ENCODE results near the gene GLCCI1.

GLCCI1 gene

DNA sequence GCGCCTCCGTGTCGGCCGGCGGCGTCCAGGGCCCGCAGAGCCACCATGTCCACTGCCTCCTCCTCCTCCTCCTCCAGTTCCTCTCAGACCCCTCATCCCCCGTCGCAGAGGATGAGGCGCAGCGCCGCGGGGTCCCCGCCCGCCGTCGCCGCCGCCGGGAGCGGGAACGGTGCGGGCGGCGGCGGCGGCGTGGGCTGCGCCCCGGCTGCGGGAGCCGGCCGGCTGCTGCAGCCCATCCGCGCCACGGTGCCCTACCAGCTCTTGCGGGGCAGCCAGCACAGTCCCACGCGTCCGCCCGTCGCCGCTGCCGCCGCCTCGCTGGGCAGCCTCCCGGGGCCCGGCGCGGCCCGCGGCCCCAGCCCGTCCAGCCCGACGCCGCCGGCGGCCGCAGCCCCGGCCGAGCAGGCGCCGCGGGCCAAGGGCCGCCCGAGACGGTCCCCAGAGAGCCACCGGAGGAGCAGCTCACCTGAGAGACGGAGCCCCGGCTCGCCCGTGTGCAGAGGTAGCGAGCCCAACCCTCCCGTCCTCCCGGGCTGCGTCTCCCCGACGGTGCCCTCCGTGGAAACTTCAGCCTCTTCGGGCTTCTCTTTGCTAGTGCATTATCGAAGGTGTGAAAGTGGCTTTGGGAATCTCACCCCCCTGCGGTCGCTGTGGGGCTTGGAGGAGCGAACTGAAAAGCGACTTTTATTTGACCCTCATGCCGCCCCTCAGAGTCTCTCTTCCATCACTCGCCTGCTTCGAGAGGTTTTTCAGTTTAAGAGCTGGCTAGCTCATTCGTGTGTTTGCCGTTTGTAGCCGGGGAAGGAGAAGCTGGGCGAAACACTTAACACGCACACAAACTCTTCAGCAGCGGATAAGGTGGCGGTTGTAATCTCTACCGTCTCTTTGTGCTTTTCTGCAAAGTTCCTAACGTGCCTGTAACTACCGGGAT is 975 bp downstream of the GLCCI1 start:
- Histone ChIP-seq H3K4me1 (ENCODE audit: insufficient read depth, low read length) (peaks cover 25% of the 10 kb centered on the region), H3K9me3 (ENCODE audit: control insufficient read depth, insufficient read depth, low read length) (no peaks in the 10 kb centered on the region), H3K36me3 (ENCODE audit: insufficient read depth, low read length) (no peaks in the 10 kb centered on the region), H3K9ac (ENCODE audit: low read depth, low read length) (peak overlapping the region; percentile 86)

DNA sequence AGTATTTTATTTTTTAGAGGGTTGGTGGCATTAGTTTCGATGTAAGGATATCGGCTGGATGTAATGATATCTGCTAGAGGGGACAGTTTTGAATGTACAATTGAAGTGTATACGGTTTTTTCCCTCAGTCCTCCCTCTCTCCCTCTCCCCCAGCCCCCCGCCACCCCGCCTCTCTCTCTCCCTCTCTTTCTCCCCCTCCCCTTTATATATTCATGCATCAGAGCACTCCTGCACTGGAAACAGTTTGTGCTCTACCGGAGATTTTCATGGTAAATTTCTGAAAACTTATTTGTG is 1.6 kb downstream of the GLCCI1 start:
- Histone ChIP-seq H3K9ac (ENCODE audit: low read depth, low read length) (peak overlapping the region; percentile 86), H3K4me1 (ENCODE audit: insufficient read depth, low read length) (peaks cover 25% of the 10 kb centered on the region), H3K9me3 (ENCODE audit: control insufficient read depth, insufficient read depth, low read length) (no peaks in the 10 kb centered on the region), H3K36me3 (ENCODE audit: insufficient read depth, low read length) (no peaks in the 10 kb centered on the region)

DNA sequence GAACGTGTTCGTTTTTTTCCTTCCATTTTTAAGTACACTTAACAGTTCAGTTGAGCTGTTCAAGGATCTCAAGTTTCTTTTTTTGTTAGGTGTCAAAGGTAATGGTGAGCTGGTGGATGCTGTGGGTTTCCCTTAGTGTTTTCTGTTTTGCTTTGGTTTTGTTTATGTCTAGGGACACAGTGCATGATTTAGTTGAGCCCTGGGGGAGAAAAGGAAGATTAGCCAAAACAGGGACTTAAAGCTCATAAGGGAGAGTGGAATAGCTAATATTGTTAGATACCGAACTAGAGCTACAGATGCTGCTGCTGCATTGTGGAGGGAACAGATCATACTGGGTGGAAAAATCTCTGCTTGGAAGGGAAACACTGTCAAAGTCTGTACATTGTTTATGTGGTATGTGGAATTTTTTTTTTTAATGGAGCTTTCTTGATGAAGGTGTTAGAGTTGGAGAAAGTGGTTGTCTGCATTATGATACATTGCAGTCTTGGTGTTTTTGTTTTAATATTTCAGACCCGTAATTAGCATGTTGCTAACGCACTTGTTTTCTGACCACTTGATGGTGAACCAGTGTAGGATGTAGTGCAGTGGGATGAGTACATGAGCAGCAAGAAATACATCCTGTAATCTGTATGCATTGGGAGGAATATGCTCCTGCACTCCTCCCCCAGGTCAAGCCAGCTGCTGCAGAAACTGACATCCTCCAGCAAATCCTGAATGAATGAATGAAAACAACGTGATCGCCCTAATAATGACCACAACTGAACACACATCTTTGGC is 2.1 kb downstream of the GLCCI1 start:
- H3K4me1 ChIP-seq (ENCODE audit: insufficient read depth, low read length) = peaks cover 25% of the 10 kb centered on the region
- H3K36me3 ChIP-seq (ENCODE audit: insufficient read depth, low read length) = no peaks in the 10 kb centered on the region
- H3K9ac ChIP-seq (ENCODE audit: low read depth, low read length) = peak overlapping the region; percentile 86; the same call in 1 of the 2 replicates
- no peaks in the 10 kb centered on the region for H3K9me3 ChIP-seq (ENCODE audit: control insufficient read depth, insufficient read depth, low read length)

DNA sequence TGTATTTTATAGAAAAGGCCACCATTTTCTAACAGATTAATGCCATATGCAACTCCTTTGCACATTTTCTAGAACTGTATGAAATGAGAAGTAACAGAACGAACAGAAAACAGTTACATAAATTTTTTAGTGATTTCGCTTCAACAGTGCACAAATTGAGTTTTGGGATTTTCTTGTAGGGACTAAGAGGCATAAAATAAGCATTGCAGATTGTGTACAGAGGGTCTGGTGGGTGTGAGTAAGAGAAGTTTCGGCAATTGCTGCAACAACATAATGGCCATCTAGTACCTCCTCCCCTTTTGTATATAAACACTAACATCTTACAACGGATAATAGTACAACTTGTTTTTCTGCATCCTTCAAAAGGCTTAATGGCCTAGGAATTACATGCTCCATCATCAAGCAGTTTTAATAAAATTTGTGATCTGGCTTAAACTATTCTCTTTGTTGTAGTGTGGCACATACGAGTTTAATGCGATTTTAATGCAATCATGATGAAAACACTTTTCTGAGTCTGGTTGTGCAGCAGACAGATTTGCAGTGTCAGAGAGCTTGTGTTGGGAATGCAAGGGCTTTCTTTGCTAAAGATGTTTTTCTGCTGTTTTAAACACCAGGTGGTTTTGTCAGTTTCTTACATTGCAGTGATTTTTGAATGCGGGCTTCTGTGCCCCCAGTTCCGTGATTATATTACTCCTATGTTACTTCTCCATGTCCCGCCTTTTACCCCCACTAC is 2.9 kb downstream of the GLCCI1 start:
- Histone ChIP-seq H3K9me3 (ENCODE audit: control insufficient read depth, insufficient read depth, low read length) (no peaks in the 10 kb centered on the region), H3K4me1 (ENCODE audit: insufficient read depth, low read length) (peaks cover 25% of the 10 kb centered on the region), H3K36me3 (ENCODE audit: insufficient read depth, low read length) (no peaks in the 10 kb centered on the region), H3K9ac (ENCODE audit: low read depth, low read length) (peak overlapping the region; percentile 86; the same call in 1 of the 2 replicates)

DNA sequence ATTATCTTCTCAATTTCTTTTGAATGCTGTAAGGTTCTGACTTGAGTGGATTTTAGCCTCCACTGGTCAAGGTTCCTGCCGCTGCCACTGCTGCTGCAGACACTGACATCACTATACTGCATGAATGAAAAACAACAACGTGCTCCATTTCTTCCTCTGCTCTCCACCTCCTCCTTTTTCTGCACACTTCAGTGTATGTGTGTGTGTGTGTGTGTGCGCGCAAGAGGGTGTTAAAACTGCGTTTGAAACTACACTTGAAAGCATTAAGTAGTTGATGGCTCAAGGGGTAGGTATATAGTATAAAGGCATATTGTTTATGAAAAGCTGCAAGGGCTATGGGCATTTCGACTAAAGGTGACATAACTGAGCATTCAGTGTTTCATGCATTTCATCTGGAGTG is 3.5 kb downstream of the GLCCI1 start:
- no peaks in the 10 kb centered on the region for H3K36me3 ChIP-seq (ENCODE audit: insufficient read depth, low read length)
- no peaks in the 10 kb centered on the region for H3K9me3 ChIP-seq (ENCODE audit: control insufficient read depth, insufficient read depth, low read length)
- peak overlapping the region; percentile 5; the same call in 1 of the 2 replicates for H3K9ac ChIP-seq (ENCODE audit: low read depth, low read length)
- H3K4me1 ChIP-seq (ENCODE audit: insufficient read depth, low read length) = peaks cover 25% of the 10 kb centered on the region

DNA sequence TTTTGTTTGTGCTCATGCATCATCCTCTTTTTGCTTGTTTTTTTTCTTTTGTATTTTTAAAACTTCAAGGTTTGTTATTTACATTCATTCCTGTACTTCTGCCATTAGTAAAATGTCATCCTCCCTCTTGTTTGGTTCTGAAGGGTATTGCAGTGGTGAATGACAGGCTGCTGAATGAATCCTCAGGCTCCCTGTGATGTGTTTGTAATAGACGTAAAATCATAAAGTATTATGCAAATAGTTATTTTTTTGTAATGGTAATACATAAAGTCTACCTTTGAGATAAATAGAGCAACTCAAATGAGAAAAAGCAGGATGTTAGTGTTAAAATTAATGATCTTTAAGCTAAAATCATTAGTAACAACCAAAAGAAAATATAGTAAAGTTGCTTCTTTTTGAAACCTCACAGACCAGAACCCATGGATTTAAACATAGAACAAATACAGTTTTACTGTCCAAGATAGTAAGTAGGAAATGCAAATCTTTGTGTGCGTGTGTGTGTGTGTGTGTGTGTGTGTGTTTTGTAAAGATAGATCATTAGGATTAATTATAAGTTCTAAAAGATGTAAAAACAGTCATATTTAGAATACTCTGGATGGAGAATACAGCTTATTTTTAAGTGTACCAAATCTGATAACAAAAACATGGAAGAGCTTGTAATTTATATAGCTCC is 4.5 kb downstream of the GLCCI1 start:
- H3K9ac ChIP-seq (ENCODE audit: low read depth, low read length) = no peak overlapping the region
- H3K4me1 ChIP-seq (ENCODE audit: insufficient read depth, low read length) = peaks cover 20% of the 10 kb centered on the region
- H3K9me3 ChIP-seq (ENCODE audit: control insufficient read depth, insufficient read depth, low read length) = no peaks in the 10 kb centered on the region
- H3K36me3 ChIP-seq (ENCODE audit: insufficient read depth, low read length) = no peaks in the 10 kb centered on the region

DNA sequence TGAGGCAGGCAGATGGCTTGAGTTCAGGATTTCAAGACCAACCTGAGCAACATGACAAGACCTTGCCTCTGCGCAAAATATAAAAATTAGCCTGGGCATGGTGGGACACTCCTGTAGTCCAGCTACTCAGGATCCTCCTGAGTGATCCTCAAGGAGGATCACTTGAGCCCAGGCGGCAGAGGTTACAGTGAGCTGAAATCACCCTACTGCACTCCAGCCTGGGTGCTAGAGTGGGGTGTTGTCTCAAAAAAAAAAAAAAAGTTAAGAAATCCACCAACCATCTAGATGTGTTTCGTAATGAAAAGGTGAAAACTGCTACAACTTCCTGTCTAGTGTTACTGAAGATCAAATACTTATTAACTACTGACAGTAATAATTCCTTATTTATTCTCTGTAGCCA is 8.1 kb downstream of the GLCCI1 start:
- no peaks in the 10 kb centered on the region for H3K9me3 ChIP-seq (ENCODE audit: control insufficient read depth, insufficient read depth, low read length)
- H3K4me1 ChIP-seq (ENCODE audit: insufficient read depth, low read length) = peaks cover 8% of the 10 kb centered on the region
- H3K36me3 ChIP-seq (ENCODE audit: insufficient read depth, low read length) = no peaks in the 10 kb centered on the region
- H3K9ac ChIP-seq (ENCODE audit: low read depth, low read length) = no peak overlapping the region

DNA sequence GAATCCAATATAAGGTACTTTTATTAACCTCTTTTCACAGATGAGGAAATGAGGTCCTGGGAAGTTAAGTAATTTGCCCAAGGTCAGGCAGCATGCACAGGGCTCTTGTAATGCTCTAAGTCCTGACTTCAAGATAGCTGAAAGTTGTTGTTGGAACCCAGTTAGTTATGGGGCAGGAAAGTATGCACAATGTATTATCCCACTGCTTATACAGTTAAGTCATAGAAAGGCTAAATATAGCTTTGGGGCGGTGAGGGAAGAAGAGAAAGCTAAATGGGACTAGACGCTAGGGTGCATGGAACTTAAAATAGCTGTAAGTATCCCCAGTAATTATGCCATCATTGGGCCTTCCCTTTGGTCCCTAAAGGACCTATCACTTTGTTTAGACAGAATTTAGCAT is 9.2 kb downstream of the GLCCI1 start:
- no peaks in the 10 kb centered on the region; the same call in 1 of the 2 replicates for H3K4me1 ChIP-seq (ENCODE audit: insufficient read depth, low read length)
- no peaks in the 10 kb centered on the region for H3K9me3 ChIP-seq (ENCODE audit: control insufficient read depth, insufficient read depth, low read length)
- no peaks in the 10 kb centered on the region for H3K36me3 ChIP-seq (ENCODE audit: insufficient read depth, low read length)
- no peak overlapping the region for H3K9ac ChIP-seq (ENCODE audit: low read depth, low read length)

DNA sequence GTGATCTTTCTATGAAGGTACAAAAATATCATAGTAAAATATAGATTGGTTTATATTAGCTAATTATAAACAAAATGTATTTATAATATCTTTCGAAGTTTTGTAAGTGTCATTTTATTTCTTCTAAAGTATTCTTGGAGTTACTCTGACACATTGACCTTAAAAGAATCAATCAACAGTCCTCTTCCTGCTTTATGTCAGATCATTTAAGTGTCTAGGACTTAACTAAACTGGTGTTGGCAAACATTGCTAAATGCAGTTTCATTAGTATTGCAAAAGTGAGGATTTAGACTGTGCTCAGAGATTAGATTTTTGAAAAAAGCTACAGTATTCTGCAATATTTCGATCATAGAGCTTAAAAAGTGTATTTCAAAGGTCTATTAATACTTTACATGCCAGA is 10.3 kb downstream of the GLCCI1 start:
- H3K36me3 ChIP-seq (ENCODE audit: insufficient read depth, low read length) = no peaks in the 10 kb centered on the region

DNA sequence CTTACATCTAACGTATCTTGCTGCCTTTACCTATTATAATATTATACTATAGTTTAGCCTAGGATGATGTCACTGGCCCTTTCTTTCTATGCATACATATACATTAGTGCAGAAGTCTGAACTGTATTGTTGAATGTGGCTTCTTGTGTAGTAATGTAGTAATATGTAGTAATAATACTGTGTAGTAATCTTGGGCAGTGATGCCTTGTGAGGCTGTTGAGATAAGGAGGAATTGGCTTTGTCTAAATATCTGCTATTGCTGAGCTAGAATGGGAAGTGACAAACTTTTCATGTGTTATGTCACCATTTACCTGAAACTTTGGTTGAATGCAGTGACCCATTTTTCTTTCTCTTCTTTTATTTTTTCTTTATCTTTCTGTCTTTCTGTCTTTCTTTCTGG is 11.0 kb downstream of the GLCCI1 start:
- Histone ChIP-seq H3K9me3 (ENCODE audit: control insufficient read depth, insufficient read depth, low read length) (no peaks in the 10 kb centered on the region), H3K4me1 (ENCODE audit: insufficient read depth, low read length) (no peaks in the 10 kb centered on the region; the same call in 1 of the 2 replicates)

More for the DNA sequence above, 10.3 kb downstream of the GLCCI1 start:
- no peaks in the 10 kb centered on the region; the same call in 1 of the 2 replicates for H3K4me1 ChIP-seq (ENCODE audit: insufficient read depth, low read length)
- no peak overlapping the region for H3K9ac ChIP-seq (ENCODE audit: low read depth, low read length)
- H3K9me3 ChIP-seq (ENCODE audit: control insufficient read depth, insufficient read depth, low read length) = no peaks in the 10 kb centered on the region

DNA sequence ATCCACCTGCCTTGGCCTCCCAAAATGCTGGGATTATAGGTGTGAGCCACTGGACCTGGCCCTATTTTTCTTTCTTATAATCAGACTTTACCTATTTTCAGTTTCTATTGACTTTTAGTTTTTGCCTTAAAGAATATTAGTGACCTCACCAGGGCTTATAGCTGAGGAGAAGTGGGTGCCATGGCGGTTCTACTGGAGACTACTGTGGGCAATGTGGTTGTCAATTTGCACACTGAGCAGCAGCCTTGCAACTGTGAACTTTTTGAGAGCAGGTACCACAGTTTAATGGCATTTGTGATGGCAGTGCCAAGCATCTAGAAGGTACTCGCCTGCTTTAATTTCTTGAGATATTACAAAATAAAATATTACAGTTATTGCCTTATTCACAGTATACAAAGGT is 11.5 kb downstream of the GLCCI1 start:
- H3K9ac ChIP-seq (ENCODE audit: low read depth, low read length) = no peak overlapping the region
- no peaks in the 10 kb centered on the region for H3K36me3 ChIP-seq (ENCODE audit: insufficient read depth, low read length)
- no peaks in the 10 kb centered on the region for H3K9me3 ChIP-seq (ENCODE audit: control insufficient read depth, insufficient read depth, low read length)
- no peaks in the 10 kb centered on the region; the same call in 1 of the 2 replicates for H3K4me1 ChIP-seq (ENCODE audit: insufficient read depth, low read length)

More for the DNA sequence above, 11.0 kb downstream of the GLCCI1 start:
- Histone ChIP-seq H3K9ac (ENCODE audit: low read depth, low read length) (no peak overlapping the region), H3K36me3 (ENCODE audit: insufficient read depth, low read length) (no peaks in the 10 kb centered on the region)

DNA sequence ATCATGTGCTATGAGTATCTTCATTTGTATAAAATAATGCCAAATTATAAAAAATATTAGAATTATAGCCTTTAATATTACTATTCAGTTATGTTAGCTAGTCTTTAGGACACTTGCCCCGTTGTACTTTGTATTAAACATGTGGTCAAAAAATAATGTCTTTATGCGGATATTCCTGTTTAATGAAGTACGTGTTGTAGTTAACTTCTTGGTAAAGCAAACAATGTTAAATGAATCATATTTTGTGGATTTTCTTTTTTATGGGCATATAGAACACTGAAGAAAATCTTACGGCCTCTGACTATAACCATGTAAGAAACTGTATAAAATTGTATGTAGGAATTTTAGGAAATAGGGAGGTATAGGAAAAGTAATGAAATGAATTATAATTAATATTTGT is 14.3 kb downstream of the GLCCI1 start:
- Histone ChIP-seq H3K4me1 (ENCODE audit: insufficient read depth, low read length) (no peaks in the 10 kb centered on the region), H3K9ac (ENCODE audit: low read depth, low read length) (no peak overlapping the region), H3K36me3 (ENCODE audit: insufficient read depth, low read length) (no peaks in the 10 kb centered on the region), H3K9me3 (ENCODE audit: control insufficient read depth, insufficient read depth, low read length) (no peaks in the 10 kb centered on the region)

DNA sequence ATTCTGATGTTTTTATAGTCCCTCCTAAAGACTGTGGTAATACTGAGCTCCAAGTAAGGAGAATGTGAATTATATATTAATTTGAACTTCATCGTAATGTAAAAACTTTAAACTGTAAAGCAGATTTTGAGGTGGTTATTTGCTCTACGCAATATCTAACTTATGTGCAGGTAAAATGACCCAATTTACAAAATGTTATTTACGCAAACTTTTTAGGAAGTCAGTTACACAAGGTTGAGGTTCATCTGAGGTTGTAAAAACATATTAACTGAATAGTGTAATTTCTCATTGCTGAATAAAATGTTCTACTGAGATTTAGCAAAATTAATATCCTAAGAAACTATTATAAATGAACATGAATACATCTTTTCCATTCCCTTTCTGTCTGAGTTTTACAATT is 15.8 kb downstream of the GLCCI1 start:
- no peaks in the 10 kb centered on the region for H3K36me3 ChIP-seq (ENCODE audit: insufficient read depth, low read length)
- H3K9ac ChIP-seq (ENCODE audit: low read depth, low read length) = no peak overlapping the region
- H3K4me1 ChIP-seq (ENCODE audit: insufficient read depth, low read length) = no peaks in the 10 kb centered on the region
- H3K9me3 ChIP-seq (ENCODE audit: control insufficient read depth, insufficient read depth, low read length) = no peaks in the 10 kb centered on the region

DNA sequence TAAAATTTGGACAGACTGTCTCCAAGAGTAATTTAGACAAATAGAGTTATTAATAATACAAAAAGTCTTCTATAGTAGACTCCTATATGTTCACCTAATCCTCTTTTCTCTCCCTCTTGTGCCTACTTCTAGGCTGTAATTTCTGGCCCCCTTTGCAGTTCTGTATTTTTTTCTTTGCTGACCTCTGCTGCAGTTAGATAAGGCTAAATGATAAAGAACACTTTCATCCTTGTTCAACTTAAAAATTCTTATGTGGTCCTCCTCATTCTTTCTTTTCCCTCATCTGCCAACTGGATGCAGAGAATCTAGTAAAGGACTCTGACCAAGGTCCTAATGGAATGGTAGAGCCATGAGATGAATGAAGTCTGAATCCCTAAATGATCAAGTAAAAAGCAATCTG is 20.1 kb downstream of the GLCCI1 start:
- H3K4me1 ChIP-seq (ENCODE audit: insufficient read depth, low read length) = no peaks in the 10 kb centered on the region
- no peaks in the 10 kb centered on the region for H3K36me3 ChIP-seq (ENCODE audit: insufficient read depth, low read length)
- H3K9ac ChIP-seq (ENCODE audit: low read depth, low read length) = no peak overlapping the region
- H3K9me3 ChIP-seq (ENCODE audit: control insufficient read depth, insufficient read depth, low read length) = peaks cover 14% of the 10 kb centered on the region

All from ES-I3 (cell line).